Measurements from ENCODE around the gene PTPRD.

DNA sequence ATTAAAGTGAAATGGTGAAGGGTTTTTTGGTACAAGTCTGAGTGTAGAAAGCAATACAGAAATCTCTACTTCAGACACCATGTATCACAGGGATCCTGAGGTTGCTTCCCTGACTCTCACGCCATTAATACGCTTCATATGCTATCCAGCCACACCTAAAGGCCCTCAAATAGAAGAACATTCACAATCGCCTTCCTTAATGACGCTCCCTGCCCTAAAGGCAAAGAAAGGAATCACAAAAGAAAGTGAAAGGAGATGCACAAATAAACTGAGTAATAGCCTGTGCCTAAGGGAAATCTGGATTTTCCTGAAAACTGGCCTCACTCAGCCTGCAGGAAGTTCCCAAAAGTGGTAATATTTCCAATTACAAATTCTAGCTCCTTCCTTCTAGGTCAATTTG is 1810.6 kb downstream of the PTPRD start:
- TF ChIP-seq, protein P1, sequence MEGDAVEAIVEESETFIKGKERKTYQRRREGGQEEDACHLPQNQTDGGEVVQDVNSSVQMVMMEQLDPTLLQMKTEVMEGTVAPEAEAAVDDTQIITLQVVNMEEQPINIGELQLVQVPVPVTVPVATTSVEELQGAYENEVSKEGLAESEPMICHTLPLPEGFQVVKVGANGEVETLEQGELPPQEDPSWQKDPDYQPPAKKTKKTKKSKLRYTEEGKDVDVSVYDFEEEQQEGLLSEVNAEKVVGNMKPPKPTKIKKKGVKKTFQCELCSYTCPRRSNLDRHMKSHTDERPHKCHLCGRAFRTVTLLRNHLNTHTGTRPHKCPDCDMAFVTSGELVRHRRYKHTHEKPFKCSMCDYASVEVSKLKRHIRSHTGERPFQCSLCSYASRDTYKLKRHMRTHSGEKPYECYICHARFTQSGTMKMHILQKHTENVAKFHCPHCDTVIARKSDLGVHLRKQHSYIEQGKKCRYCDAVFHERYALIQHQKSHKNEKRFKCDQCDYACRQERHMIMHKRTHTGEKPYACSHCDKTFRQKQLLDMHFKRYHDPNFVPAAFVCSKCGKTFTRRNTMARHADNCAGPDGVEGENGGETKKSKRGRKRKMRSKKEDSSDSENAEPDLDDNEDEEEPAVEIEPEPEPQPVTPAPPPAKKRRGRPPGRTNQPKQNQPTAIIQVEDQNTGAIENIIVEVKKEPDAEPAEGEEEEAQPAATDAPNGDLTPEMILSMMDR (conservative IDR thresholded peaks at IDR 0.05; ENCODE audit: low read depth, low read length): no peak
- no peak for TF ChIP-seq EZH2 (IDR thresholded peaks at IDR 0.05; ENCODE audit: borderline replicate concordance, low read depth, low read length, poor library complexity, severe bottlenecking)
